Astrocyte of the cerebellum (primary cell): Measurements from ENCODE around the gene PAQR9.

Experiments used
- DNase-seq: peaks from one replicate; pipeline ENCODE4 v3.0.0-alpha.2; 2011; ENCODE audit warnings: low read depth
- H3K4me3 ChIP-seq: 2 replicates; pipeline ENCODE4 v1.5.1; 2011; ENCODE audit warnings: mild to moderate bottlenecking, low read depth, low read length, moderate library complexity
- CTCF ChIP-seq: IDR thresholded peaks from 2 replicates; pipeline ENCODE4 v1.5.1; 2012; ENCODE audit warnings: low read length, low read depth, moderate library complexity, mild to moderate bottlenecking; ENCODE audit errors: missing control alignments
- in situ Hi-C: cut with HindIII; loops from 2 replicates; pipeline ENCODE4 v1.10.0; 2017; ENCODE audit warnings: low sequenced_read_pairs

Gene PAQR9

GRCh38 chr3:142975316-142975995, 12.0 kb upstream of the PAQR9 start:
- no peak overlapping the region for H3K4me3 ChIP-seq
- DNase-seq = no peak
- no peak for TF ChIP-seq CTCF
- in situ Hi-C loops = loop anchor here (25.0 kb wide), 1 partner anchor 138 kb away; no protein-coding TSS in a partner anchor

- in situ Hi-C loops = no loop called here
- DNase-seq = no peak
- H3K4me3 ChIP-seq = no peak overlapping the region
- no peak for TF ChIP-seq CTCF
Measured at GRCh38 chr3:142973217-142974009, 9.9 kb upstream of the PAQR9 start.

GRCh38 chr3:142972092-142972753, 8.7 kb upstream of the PAQR9 start:
- TF ChIP-seq CTCF = no peak

GRCh38 chr3:142971431-142971830, 8.0 kb upstream of the PAQR9 start:
- TF ChIP-seq CTCF = no peak
- H3K4me3 ChIP-seq = no peak overlapping the region
- in situ Hi-C loops = no loop called here
- no peak for DNase-seq

More at GRCh38 chr3:142972092-142972753, 8.7 kb upstream of the PAQR9 start:
- no peak for DNase-seq
- in situ Hi-C loops = no loop called here
- no peak overlapping the region for H3K4me3 ChIP-seq

- in situ Hi-C loops = no loop called here
Measured at GRCh38 chr3:142968319-142969025, 5.0 kb upstream of the PAQR9 start.

More at GRCh38 chr3:142968319-142969025, 5.0 kb upstream of the PAQR9 start:
- no peak for TF ChIP-seq CTCF
- no peak overlapping the region for H3K4me3 ChIP-seq
- DNase-seq = no peak
